Endometrial microvascular endothelial cells (primary cell): ENCODE results near the gene SHLD1. TPM values are rescaled to one million over a fixed set of nuclear protein-coding genes. Genes with fewer than 3 reads are reported as not detected.

Source experiments
- in situ Hi-C: cut with HindIII; loops from 2 replicates; pipeline ENCODE4 v1.10.0; 2017; ENCODE audit warnings: low sequenced_read_pairs, low pct_unique_long_range_greater_than_20kb; ENCODE audit errors: inconsistent ontology term
- total RNA-seq: library from RNA; depleted of rRNA; stranded (reverse); fragments of >200 nt; gene quantifications from one replicate; pipeline ENCODE4 v1.2.3, GENCODE V29; 2015; ENCODE audit errors: inconsistent ontology term

Gene SHLD1
- total RNA-seq, 1 donor from 2014 or later: 0.19 TPM

- in situ Hi-C loops: no loop called here
These were observed 84.3 kb downstream of the SHLD1 start for GRCh38 chr20:5834436-5835005.

- in situ Hi-C loops: no loop called here
These were observed 85.2 kb downstream of the SHLD1 start for GRCh38 chr20:5835321-5835821.

GRCh38 chr20:5835871-5836270, 85.7 kb downstream of the SHLD1 start:
- in situ Hi-C loops: no loop called here

DNA sequence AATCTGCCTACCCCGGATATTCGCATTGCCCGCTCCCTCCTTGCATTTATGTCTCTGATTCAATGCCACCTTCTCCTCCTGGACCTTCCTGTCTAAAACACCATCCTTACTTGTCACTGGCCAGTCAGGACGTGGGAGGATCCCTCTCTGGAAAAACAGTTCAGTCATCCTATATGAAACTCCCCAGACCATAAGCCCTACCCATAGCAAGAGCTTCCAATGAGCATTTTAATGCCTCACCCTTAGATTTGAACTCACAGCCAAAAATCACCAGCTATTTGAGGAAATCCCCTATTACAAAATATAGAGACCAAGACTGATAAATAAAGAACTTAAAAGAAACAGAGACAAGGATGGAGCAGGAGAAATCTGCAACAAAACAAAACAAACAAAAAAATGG, 86.4 kb downstream of the SHLD1 start:
- in situ Hi-C loops: no loop called here

DNA sequence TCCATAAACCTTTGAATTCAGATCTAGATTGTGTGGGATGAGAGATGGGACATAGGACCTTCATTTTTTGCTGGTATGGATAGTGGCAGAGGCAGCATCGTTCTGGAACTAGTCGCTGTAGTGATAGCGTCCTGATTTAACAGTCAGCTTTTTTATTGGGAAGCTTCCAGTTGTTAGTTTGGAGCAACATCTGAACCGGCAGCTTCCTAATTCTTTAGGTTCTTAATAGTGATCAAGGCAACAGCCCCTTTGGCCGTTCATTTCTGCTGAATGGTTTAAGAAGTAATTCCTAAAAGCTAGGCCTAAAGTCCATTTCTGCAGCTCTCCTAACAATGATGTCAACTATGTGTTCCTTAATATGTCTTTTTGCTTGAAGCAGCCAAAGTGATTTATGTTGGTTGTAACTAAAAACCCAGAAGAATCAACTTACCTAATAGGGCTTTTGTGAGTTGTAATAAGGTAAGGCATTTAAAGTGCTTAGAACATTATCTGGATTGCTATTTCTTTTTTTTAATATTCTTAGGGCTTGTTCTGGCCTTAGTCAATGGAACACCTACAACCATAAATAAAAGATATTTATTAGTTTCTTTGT, 90.3 kb downstream of the SHLD1 start:
- in situ Hi-C loops: no loop called here

GRCh38 chr20:5841522-5841921, 91.3 kb downstream of the SHLD1 start:
- in situ Hi-C loops: no loop called here

GRCh38 chr20:5842465-5842864, 92.3 kb downstream of the SHLD1 start:
- in situ Hi-C loops: no loop called here

DNA sequence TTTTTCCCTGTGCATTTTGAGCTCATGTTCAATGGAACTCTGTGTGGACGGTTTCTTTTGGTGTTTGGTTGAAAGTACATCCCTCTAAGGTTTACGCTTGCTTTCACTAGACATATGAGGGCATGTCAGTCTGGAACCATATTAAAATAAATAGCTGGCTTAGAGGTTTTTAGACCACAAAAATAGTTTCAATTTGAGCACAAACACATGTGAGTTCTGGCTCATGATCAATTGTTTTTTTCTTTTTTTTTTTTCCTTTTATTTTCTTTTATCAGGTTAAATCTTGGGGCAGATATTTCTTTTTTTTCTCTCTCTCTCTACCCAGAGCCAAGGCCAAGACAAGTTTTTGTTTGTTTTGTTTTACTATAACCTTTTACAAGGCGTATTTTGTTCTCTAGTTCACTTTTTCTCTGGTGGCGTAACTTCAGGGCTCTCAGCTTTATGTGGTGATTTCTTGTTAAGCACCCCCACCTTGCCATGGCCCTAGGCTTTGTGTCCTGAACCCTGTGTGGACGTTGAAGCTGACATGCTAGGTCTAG, 92.9 kb downstream of the SHLD1 start:
- in situ Hi-C loops: no loop called here

DNA sequence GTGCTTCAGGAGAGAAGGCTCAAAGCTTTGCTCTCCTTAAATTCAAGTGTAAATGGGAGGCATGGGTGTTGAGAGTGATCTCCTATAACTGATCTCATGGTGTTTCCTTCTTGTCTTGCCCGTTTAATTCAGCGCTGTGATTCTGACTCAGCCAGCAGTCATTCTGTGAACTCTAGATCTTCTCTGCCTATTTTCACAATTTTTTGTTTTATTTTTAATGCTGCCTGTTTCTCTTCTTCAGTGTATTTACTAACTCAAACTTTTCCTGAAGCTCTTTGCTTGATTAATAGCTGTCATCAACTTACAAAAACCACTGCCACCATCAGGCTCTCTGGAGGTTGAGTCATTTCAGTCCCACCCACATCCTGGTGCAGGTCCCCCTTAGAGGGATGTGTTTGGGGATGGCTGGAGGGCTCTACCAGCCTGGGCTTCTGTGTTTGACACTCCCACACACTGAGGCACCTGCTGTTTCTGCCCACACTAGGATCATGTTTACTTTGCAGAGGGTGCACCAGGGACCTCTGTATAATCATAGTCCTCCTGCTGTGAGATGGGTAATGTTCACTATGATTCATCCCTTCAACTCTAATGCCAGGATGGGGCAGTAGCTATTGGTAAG, 94.0 kb downstream of the SHLD1 start:
- in situ Hi-C loops: no loop called here

DNA sequence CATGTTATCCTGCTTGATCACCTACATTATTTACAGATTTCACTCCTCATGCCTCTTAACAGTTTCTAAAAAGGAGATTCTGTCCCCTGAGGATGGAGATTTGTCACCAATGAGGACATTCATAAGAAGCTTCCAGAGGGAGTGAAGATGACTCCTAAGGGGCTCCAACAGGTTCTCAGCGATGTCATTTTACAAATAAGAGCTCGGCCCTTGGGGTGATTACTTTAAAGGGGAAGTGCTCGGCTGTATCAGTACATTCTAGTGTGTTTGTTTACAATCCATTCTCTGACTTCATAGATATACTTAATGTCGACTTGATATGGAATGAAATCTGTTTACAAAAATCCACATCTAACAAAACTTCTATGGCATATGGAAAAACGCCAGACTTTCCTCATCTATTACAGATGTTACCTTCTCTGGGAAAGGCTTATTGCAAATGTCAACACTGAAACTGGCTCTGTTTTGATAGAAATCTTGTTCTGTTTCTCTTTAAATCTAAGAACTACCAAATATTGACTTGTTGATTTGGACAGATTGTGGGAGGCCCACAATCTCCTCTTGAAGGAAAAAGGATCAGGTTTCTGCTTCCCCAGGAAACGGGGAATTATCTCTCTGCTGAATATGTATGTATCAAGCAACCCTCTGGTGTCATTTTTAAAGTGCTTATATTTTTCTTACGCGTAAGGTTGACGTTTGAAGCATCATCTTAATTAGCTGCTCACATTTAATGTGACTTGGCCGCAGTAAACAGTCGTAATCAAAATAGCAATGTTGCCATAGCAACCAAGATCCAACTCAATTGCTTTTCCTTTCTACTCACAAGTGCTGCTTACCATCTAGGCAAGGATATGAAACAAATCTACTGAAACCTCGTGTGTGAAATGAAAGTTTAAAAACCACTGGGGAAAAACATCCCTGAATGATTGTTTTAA, 95.7 kb downstream of the SHLD1 start:
- in situ Hi-C loops: no loop called here

- in situ Hi-C loops: no loop called here
These were observed 98.7 kb downstream of the SHLD1 start for GRCh38 chr20:5848711-5849505.

DNA sequence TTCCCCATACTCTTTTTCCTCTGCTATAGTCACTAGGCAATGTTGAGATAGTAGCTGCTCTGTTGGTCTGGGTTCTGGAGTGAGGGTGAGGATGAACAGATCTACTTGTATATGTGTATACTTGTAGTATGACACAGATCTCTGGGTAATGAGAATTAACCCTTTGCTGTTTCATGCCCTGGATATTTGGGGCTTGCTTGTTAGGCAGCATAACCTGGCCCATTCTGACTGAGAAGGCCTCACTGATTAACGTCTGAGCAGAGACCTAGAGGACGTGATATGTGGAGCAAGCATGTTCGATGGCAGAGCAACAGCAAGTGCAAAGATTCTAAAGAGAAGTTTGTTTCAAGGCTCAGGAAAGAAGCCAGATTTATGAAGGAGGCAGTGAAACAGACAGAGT, 105.7 kb downstream of the SHLD1 start:
- in situ Hi-C loops: no loop called here

DNA sequence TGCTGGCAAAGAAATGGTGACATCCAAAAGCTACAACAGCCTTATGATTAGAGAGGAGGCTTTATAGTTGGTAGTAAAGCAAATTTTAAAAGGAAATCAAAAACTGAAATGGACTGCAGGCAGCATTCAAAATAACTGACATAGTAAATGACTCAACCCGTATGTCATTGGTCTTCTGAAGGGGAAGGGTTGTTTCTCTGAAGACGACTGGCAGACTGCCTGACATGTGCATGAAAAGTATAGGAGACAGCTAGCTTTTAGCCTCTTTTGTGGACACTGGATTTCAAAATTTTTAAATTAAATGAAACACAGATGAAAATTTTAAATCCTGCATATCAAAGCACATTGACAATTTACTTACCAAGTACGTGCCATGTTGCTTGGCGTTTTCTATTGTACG, 109.4 kb downstream of the SHLD1 start:
- in situ Hi-C loops: no loop called here

DNA sequence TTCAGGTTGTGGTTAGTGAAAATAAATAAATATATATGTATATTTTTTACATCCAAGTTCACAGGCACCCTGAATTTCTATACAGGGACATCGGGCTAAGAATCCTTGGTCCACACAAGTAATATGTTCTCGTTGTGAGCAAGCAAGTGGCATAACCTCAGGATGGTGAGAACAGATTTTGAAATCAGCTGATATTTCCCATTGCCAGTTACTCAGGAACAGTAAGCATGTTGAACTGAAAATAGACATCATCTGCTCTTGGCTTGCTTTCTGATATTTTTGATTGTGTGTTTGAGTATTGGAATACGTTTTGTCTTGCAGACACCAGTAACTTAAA, 112.5 kb downstream of the SHLD1 start:
- in situ Hi-C loops: no loop called here

DNA sequence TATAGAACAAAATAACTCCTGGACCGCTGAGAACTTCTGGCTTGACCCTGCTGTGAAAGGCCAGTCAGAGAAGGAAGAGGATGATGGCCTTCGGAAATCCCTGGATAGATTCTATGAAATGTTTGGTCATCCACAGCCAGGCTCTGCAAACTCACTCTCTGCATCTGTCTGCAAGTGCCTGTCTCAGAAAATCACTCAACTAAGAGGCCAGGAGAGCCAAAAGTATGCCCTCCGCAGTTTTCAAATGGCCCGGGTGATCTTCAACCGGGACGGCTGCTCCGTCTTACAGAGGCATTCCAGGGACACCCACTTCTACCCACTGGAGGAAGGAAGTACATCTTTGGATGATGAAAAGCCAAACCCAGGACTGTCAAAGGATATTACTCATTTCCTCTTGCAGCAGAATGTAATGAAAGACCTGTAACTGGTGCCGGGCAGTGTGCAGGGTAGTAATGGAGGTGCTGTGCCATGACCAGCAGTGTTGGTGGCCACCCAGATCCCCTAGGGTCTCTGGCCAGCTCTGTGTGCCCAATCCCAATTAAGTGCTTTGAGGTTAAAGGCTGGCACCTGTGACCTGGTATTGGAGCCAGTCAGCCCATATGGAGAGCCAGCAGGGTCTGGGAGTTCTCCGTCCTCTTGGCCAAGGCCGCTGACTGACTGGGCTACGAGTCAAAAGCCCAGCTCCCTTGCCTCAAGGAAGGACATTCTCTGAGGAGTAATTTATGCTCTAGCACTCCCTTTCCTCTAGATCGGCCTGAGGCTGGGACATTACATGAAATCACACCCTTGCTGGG, 113.0 kb downstream of the SHLD1 start:
- in situ Hi-C loops: no loop called here

DNA sequence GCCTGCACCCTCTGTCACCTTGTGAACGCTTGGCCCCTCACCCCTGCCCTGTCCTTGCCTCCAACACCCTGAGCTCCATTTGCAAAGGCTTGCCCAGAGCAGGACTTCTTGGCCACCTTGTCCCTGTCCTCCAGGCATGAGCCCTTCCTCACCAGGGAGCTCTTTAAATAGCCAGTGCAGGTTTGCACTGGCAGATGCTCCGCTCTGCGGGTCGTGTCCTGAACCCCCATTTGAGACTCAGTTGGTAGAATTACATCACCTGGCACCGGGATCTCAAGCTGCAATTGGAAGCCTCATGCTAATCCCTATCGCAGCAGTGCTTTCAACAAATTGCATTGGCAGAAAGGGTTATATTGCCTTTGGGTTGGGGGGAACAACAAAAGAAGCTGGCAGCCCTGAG, 114.2 kb downstream of the SHLD1 start:
- in situ Hi-C loops: no loop called here

DNA sequence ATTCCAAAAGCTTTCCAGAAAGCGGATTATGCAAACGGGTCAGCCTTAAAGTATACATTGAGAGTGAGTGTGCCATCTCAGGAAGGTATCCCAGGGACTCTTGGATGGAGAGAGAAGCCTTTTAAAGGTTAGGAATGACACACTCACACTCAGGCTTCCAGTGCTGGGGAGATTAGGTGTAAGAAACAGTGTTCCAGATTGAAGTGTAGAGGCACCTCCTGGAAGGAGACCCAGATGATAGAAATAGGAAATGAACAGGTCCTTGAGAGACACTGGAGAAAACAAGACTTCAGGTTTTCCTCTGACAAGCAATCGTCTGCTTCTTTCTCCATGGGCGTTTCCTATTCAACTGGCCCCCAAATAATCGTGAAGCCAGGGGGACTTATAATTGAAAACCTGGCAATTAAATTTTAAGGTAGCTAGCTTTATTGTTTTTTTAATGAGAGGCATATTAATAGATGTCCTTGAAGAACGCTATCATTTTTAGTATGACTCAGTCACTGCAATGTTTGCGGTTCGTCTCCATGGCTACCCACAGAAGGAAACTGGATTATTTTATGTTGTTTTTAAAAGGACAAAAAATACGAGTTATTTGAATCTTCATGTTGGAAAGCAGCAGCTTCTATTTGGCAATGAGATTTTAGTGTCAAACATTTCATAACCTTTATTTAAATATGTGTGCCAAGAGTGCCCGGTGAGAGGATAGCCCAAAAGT, 114.8 kb downstream of the SHLD1 start:
- in situ Hi-C loops: no loop called here
